Measurements from ENCODE around the gene STAC3.

Gene STAC3

DNA sequence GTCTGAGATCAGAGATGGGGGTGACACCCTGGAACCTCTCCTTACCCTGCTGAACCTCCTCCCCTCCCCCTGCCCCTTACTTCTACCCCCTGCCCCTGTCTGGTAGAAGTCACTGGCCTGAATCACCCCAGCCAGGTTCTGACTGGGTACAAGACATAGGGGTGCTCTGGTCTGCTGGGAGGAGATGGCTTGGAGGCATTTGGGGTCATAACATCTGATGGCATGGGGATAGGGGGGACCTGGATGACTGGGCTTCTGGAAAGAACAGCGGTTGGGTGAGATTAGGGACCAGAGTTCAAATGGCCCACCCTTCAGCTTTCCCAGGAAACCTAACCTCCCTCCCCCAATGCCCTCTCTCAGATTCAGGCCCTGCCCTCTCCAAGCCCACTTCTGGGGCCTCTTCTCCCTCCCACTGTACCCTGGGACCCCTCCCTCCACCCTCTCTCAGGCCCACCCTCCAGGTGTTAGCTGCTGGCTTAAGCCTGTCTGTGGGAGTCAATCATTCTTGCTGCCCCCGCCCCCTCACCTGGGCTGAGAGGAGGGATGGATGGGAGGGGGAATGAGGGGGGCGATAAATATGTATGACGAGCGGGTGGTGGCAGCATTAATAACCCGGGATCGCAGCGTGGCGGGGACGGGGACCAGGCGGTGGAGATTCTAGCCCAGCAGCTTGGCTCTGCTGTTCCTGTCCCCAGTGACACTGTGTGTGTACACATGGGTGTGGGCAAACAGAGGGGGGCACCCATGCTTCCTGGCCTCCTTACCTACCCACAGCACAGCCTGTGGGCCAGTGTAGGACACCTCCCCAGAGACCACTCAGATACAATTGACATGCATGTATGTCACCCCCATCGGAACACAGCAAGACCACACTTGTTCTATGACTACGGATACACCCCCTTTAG is 28.4 kb downstream of the STAC3 start:
- no peak for DNase-seq (ENCODE audit: low read depth in 2 of 2)

DNA sequence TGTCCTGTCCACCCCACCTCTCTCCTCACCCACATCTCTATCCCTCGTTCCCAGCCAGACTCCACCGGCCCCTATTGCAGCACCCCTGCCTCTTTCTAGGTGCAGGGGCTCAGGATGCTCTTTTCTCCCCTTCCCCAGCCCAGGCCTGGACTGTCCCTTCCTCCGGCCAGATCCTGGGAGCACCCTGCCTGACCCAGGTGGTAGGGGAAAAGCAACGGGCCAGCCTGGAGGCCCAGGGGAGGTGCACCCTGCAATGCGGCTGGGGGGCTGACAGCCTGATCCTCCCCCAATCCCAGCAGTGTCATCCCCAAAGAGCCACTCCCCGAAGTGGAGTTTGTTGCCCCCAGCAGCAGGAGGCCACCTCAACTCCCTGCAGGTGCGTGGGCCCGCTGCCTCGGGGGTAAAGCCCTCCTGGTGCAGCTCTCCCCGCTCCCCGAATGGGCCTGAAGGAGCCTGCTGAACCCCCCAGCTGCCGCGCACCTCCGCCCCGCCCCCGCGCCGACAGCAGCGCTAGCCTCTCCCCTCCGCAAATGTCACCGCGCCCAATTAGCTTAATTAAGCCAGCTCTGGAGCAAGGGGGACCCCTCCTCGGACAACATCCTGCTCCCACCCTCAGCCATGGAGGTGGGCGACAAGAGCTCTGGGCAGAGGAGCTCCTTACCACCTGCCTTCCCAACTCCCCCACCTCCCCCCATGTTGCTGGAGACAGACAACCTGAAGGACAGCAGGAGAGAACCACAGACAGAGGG is 29.6 kb downstream of the STAC3 start:
- no peak for DNase-seq (ENCODE audit: low read depth in 2 of 2)

GRCh38 chr12:57220770-57221168 is 30.2 kb downstream of the STAC3 start:
- no peak for DNase-seq (ENCODE audit: low read depth in 2 of 2)

DNA sequence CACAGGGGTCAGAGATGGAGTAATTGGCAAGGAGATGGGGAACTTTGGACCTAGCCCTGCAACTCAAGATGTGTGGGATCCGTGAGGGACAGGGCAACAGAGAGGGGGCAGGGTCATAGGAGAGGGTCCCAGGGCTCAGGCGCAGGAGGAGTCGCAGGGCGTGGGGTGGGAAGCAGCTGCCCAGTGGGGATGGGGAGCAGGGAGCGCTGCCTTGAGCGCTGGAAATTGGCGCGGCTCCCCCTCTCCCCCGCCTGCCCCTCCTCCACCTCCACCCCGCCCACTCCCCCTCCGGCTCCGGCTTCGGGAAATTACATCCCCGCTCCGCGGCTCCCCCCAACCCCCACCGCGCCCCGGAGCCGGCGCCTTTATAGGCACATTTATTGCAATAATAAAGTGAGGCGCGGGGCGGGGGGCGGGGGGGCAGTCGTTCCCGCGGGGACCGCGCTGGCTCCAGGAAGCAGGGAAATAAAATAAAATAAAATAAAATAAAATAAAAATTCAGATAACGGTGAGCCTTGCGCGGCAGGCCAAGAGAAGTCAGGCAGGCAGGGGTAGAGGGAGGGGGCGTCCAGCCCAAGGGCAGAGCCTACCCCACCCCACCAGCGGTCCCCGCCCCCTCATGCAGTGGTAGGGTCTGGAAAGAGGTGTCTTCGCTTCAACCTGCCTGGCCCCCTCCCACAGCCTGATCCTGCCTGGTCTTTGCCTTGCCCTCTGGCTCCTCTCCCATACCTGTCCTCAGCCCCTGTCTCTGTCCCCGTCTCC is 30.8 kb downstream of the STAC3 start:
- DNase-seq (ENCODE audit: low read depth in 2 of 2) = no peak

GRCh38 chr12:57219205-57219992 is 31.6 kb downstream of the STAC3 start:
- no peak for DNase-seq (ENCODE audit: low read depth in 2 of 2)

DNA sequence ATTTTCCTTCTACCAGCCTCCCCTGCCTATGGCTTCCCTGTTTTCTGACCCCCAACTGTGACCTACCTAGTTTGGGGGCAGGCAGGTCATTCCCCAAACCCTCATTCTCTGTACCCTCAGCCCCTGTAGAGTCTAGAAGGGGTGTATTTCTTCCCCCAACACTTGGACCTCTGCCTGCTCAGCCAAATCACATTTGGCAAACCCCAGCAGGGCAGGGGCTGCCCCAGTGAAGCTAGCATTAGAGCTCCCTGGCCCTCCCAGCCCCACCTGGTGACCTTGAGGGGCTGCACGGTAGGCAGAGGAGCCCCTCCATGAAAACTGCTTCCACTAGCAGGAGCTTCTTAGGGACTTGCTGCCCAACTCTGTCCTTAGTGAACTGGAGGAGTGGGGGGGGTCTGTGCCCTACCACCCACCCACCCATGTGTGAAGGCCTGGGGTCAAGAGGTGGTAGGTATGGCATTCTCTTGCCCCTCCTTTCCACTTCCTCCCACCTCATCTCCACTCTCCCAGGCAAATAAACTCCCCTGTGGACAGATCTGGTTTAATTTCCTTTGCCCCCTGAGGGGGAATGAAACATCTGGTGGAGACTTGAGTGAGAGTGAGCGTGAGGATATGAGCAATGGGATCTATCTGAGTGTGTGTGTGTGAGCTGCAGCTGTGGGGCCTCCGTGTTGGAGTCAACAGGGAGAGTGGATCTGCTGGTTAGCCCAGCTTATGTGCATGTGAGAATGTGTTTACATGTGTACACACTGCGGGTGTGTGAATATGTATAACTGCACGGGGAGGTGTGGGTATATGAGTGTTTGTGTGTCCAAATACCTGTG is 32.7 kb downstream of the STAC3 start:
- no peak for DNase-seq (ENCODE audit: low read depth in 2 of 2)

GRCh38 chr12:57216921-57217879 is 33.8 kb downstream of the STAC3 start:
- no peak for DNase-seq (ENCODE audit: low read depth in 2 of 2)

DNA sequence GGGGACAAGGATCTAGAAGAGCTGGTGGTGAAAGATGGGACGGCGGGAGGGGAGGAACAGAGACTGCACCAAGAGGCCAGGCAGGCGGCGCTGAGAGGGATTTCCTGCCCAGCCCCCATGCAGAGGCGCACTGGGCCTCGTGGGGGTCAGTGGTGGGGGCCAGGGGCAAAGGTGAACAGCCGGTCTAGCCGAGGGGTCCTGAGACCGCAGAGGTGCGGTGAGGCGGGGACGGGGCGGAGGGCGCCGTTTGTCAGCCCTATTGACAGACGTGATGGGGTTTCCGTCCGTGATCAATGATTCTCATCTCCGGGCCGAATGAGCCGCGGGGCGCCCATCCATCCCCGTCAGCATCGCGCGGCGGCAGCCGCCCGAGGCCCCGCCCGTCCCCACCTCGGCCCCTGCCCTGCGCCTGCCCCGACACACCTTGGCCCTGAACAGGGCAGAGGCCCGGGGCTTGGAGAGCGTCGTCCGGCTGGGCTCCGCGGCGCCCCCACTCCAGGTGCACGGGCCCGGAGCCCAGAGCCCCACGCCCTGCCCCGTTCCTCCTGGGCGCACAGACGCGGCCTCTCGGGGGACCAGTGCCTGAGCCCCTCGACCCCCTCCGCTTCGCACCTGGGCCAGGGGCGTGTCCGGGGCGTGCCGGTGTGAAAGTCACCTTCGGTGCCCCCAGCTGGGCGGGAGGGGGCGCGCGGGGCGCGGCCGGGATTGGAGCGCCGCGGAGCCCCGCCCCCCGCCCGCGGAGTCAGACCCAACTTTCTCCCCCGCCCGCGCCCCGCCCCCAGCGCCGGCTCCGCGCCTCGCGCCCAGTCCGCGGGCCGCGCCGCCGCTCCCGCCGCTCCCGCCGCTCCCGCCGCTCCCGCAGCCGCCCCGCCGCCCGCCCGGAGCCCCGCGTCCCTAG is 34.7 kb downstream of the STAC3 start, which contains the start of gene NXPH4:
Gene NXPH4 (plus strand): TSS at position 781 of the 898 bp plus-strand sequence. CDS start 176 bp downstream, outside the sequence.
- no peak for DNase-seq (ENCODE audit: low read depth in 2 of 2)

GRCh38 chr12:57215668-57216013 is 35.3 kb downstream of the STAC3 start:
- DNase-seq (ENCODE audit: low read depth in 2 of 2) = no peak

DNA sequence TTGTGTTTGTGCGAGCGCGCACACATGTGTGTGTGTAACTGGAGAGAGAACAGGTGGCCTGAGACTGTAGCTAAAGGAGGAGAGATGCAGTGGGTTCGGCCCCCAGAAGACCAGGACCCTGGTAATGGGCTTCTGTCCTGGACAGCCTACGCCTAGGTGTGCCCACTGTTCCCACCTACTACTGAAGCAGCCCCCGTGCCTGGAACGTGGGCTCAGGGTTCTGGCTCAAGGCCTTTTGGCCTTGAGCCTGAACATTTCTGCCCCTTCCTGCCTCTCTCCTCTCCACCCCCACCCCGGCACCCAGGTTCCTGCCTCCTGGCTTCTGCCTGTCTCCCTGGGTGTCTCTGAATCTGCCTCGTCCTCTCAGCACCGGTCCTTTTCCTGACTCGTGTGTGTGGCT is 35.9 kb downstream of the STAC3 start:
- no peak for DNase-seq (ENCODE audit: low read depth in 2 of 2)

DNA sequence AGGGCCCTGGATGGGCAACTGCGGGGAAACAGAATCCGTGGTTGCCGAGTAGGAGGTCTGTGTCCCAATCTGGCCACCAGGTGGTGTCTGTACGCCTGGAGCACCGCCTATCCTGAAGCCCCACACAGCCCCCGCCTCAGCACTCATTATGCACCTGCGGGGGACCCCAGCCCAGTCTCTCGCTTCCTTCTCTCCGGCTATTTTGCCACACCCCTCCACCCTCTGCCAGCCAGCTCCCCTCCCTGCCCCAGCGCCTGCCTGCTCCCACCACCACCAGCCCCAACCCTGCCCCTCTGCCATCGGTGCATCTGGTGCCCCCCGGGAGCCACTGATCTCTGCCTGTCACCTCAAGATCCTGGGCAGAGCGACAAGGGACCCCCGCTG is 36.6 kb downstream of the STAC3 start:
- DNase-seq (ENCODE audit: low read depth in 2 of 2) = peak; percentile 50 to 51

DNA sequence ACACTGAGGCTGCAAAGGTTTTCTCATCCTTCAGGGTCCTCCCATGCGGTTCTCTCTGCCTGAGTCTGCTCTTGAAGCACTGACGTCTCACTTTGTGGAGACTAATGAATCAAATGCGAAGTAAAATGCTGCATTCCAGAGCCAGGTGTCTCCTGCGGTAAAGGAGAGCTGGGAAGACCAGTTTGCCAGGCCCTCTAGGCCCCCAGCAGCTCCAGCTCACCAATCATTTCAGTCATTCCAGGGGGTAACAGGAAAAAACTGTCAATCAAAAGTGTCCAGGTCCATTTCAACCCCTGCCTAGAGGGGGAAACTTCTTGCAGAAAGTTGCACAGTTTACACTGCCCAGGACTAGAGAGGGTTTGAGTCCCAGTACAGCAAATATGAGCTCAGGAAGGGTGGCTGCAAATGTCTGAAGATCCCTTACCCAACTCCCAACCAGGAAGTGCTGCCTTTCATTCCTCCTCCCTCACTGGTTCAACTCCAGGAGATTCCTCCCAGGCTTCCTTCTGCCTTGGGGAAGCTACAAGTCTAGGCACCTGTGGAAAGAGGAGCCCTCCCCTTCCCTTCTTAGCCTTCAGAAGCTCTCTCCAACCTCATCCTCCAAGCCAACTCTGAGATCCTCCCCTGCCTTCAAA is 37.1 kb downstream of the STAC3 start:
- DNase-seq (ENCODE audit: low read depth in 2 of 2) = no peak

- peak; percentile 73 to 81 for DNase-seq (ENCODE audit: low read depth in 2 of 2)
These were observed 37.8 kb downstream of the STAC3 start for GRCh38 chr12:57213058-57213715.

GRCh38 chr12:57212701-57213057 is 38.3 kb downstream of the STAC3 start:
- DNase-seq (ENCODE audit: low read depth in 2 of 2) = no peak

- DNase-seq (ENCODE audit: low read depth in 2 of 2) = no peak
These were observed 38.9 kb downstream of the STAC3 start for GRCh38 chr12:57211791-57212700.
